Stimulated activated CD8-positive, alpha-beta memory T cell treated with anti-CD3 and anti-CD28 coated beads, Interleukin-7, amount 100 ng/mL, for 48 hours (primary cell): ENCODE measurements around the gene PDE3B.

Source experiments
- DNase-seq, 2 donors: peaks; one replicate each; pipeline ENCODE4 v3.0.0-alpha.2; 2020; ENCODE audit warnings: low read depth in 1 of 2; ENCODE audit errors: extremely low read depth in 1 of 2

The PDE3B gene

DNA sequence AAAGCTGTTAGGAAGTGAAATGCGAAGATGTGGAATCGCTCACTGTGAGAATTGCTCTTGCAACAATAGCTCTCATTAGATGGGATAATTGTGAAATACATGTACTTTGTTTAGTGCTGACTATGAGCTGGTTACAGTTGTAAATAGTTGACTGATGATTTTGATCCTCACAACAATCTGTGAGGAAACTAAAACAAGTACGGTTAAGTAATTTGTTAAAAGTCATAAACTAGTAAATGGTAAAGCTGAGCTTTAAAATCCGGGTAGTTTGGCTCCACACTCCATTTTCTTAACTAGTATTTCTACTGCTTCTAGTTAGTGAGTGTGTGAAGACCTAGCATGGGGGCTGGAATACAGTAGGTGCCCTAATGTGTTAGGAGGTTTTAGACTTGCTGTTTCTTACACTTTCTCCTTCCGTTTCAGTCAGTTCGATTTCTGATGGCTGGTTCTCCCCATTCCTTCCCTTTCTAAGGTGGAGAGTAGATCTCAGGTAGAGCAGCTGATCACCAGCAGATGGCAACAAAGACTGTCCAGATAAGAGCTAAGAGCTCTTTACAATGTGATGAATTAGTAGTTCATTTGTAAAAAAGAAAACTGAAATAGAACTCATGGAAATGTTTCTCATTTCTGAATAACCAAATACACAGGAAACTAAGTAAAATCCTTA, 264.7 kb downstream of the PDE3B start:
- DNase-seq: no peak

DNA sequence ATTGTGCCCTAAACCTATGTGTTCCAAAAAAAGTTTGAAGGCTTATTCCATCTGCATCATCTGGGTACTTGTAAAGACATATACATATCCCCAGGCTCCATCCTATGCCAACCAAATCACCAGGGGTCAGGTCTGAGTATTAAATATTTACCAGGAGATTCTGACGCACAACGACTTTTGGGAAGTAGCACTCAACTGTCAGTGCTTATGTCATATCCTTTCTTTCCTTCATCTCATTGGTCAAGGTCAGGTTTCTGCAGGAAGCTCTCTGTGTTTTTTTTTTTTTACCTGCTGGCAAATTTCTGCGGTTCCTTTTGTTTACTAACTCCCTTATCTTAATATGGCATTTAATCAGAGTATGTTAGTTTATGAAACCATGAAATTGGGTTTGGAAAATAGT, 270.9 kb downstream of the PDE3B start:
- DNase-seq: no peak

DNA sequence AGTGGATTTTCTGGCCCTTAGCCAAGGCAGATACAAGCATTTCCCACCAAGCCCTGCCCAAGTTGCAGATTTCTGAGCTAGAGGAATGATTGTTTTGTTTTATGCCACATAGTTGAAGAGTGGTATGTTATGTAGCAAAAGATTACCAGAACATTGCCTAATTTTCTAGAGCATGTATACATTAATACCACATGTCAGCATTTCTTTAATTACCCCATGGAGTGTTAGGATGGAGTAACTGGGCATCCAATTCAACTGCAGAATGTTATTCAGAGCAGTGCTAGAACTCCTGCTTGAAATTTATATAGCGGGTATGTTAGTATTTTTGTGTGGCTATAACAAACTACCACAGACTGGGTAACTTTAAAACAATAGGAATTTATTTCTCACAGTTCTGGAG, 272.8 kb downstream of the PDE3B start:
- DNase-seq: no peak
